ENCODE measurements around the gene KLRC4.
"Not testable (repeated sequence)": the region's sequence is repeated elsewhere in the genome, so short reads cannot be mapped to it uniquely, and the experiment has no call there.

KLRC4 gene

DNA sequence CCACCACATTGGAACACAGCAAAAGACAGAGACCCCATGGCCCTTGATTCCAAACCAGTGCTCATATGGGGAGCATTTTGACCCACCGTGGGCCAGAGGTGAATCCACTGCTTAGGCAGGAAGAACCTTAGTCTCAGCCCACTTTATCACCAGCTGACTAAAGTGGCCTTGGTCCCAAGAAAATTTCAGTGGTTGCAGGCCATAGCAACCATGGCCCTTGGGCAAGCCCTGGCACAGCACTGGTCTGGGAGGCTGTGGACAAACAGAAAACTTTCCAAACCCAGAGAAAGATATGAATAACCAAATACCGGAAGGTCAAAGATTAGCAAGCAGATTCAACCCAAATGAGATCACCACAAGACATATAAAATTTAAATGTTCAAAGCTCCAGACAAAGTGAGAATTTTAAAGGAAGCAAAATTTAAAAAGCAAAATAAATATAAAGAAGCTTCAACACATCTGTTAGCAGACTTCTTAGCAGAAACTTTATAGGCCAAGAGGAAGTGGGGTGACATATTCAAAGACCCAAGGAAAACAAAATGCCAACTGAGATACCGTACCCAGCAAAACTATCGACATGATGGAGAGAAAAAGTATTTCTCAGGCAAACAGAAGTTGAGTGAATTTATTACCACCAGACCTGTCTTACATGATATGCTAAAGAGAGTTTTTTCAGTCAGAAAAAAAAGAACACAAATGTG is 27.5 kb downstream of the KLRC4 start:
- Histone ChIP-seq H3K36me3 (replicated peaks) (no peaks in the 10 kb centered on the region), H3K4me3 (ENCODE audit: low read depth, low read length) (no peak overlapping the region), H3K27me3 (replicated peaks) (no peaks in the 10 kb centered on the region), H3K27ac (no peak overlapping the region)
- TF ChIP-seq, protein P1, sequence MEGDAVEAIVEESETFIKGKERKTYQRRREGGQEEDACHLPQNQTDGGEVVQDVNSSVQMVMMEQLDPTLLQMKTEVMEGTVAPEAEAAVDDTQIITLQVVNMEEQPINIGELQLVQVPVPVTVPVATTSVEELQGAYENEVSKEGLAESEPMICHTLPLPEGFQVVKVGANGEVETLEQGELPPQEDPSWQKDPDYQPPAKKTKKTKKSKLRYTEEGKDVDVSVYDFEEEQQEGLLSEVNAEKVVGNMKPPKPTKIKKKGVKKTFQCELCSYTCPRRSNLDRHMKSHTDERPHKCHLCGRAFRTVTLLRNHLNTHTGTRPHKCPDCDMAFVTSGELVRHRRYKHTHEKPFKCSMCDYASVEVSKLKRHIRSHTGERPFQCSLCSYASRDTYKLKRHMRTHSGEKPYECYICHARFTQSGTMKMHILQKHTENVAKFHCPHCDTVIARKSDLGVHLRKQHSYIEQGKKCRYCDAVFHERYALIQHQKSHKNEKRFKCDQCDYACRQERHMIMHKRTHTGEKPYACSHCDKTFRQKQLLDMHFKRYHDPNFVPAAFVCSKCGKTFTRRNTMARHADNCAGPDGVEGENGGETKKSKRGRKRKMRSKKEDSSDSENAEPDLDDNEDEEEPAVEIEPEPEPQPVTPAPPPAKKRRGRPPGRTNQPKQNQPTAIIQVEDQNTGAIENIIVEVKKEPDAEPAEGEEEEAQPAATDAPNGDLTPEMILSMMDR (IDR thresholded peaks at IDR 0.05; ENCODE audit: low read depth, low read length, missing control alignments): no peak
- in situ Hi-C loops (cut with HindIII; ENCODE audit: low pct_ligation_motif_present, low sequenced_read_pairs): no loop called here
- no peak for DNase-seq

DNA sequence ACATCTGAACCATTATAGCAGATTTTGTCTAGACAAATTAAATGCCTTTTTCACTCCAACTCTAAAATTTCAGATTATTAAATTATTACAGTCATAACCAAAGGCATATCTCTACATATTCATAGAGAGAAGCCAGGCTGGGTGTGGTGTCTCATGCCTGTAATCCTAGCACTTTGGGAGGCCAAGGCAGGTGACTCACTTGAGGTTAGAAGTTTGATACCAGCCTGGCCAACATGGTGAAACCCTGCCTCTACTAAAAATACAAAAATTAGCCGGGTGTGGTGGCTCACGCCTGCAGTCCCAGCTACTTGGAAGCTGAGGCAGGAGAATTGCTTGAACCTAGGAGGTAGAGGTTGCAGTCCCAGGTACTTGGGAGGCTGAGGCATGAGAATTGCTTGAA is 30.8 kb downstream of the KLRC4 start:
- H3K27ac ChIP-seq; H3K4me3 ChIP-seq (ENCODE audit: low read depth, low read length); H3K36me3 ChIP-seq (replicated peaks); in situ Hi-C loops (cut with HindIII; ENCODE audit: low pct_ligation_motif_present, low sequenced_read_pairs); DNase-seq; H3K27me3 ChIP-seq (replicated peaks): not testable (repeated sequence)

DNA sequence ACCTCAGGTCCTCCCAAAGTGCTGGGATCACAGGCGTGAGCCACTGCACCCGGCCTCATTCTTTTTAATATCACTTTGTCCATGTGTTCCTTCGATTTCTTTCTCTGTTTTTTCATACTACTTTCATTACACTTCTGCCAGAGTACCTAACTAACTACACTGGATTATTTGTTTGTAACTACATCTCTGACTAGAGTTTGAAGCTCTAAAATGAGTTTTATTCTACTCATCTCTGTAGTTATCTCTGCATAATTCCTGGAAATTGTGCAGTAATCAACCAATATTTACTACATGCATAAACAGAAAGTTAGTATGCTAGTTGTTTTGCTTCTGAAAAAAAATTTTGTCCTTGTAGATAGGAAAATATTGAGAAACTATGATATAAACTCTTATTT is 34.9 kb downstream of the KLRC4 start:
- TF ChIP-seq, protein P1 (IDR thresholded peaks at IDR 0.05; ENCODE audit: low read depth, low read length, missing control alignments): no peak
- no peak overlapping the region for H3K4me3 ChIP-seq (ENCODE audit: low read depth, low read length)
- in situ Hi-C loops (cut with HindIII; ENCODE audit: low pct_ligation_motif_present, low sequenced_read_pairs): no loop called here
- no peak overlapping the region for H3K27ac ChIP-seq
- H3K27me3 ChIP-seq (replicated peaks): no peaks in the 10 kb centered on the region
- DNase-seq: no peak
- H3K36me3 ChIP-seq (replicated peaks): no peaks in the 10 kb centered on the region

GRCh38 chr12:10372559-10372958 is 37.0 kb downstream of the KLRC4 start:
- no peaks in the 10 kb centered on the region for H3K27me3 ChIP-seq (replicated peaks)
- no peaks in the 10 kb centered on the region for H3K36me3 ChIP-seq (replicated peaks)
- in situ Hi-C loops (cut with HindIII; ENCODE audit: low pct_ligation_motif_present, low sequenced_read_pairs): no loop called here
- H3K27ac ChIP-seq: no peak overlapping the region
- TF ChIP-seq, protein P1 (IDR thresholded peaks at IDR 0.05; ENCODE audit: low read depth, low read length, missing control alignments): no peak
- DNase-seq: no peak
- H3K4me3 ChIP-seq (ENCODE audit: low read depth, low read length): no peak overlapping the region

DNA sequence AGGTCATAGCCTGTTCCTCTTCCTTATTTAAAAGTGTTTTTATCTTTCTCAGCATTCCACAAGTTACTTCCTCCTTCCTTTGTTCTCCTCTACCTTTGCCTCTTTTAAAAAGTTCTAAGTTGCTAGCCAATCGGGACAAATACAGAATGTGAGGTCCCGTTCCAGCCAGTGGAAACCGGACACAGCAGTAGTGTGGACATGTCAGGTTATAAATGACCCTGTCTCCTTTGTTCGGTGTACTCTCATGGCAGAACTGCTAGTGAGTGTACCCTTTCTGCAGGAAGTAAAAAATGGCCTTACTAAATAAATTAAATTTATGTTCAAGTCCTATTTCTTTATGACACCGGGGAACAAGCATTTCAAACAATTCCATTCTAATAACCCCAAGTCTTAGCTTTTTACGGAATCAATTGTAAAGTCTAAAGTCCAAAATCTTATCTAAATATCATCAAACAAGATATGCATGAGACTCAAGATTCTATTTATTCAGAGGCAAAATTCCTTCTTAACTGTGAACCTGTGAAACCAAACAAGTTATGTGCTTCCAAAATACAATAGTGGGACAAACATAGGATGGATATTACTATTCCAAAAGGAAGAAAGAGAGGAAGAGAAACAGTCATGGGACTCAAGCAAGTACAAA is 37.5 kb downstream of the KLRC4 start:
- H3K4me3 ChIP-seq (ENCODE audit: low read depth, low read length); H3K36me3 ChIP-seq (replicated peaks); H3K27me3 ChIP-seq (replicated peaks); H3K27ac ChIP-seq; in situ Hi-C loops (cut with HindIII; ENCODE audit: low pct_ligation_motif_present, low sequenced_read_pairs); DNase-seq: not testable (repeated sequence)

DNA sequence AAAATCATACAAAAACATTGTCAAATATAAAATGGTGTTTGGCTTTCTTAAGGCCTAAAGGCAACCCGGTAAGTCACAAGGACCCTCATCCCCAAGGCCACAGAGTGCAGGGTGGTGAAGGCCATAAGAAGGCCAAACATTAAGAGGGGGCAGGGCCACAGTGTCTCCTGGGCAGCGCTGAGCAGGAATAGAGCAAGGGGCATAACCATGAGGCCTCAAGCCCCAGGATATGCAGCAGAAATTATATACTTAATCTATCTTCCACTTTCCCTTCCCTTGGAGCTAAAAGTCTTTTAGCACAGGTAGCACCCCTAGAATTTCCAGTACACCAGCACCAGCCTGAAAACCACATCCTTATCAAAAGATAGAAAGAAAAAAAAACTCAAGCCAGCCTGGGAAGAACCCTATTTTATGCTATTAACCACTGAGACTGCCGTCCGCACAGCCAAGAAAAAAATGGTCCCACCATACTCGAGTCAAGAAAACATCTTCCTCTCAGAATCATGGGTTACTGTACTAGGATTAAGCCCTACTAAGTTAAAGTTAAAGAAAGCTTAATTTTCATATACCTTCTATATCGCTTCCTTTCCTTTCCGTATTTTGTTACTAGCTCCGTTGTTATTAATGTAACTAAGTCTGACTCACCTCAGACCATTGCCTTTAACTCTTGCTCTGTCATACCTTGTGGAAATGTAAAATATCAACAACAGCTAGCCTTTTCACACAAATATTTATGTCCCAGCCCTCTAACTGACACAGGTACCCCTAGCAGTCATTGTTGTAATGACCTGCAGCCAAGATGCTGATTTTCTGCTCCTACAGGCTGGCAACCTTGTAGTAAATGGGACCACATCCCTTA is 39.8 kb downstream of the KLRC4 start:
- no peaks in the 10 kb centered on the region for H3K27me3 ChIP-seq (replicated peaks)
- no peak overlapping the region for H3K27ac ChIP-seq
- TF ChIP-seq, protein P1 (IDR thresholded peaks at IDR 0.05; ENCODE audit: low read depth, low read length, missing control alignments): no peak
- no peak overlapping the region for H3K4me3 ChIP-seq (ENCODE audit: low read depth, low read length)
- no peak for DNase-seq
- in situ Hi-C loops (cut with HindIII; ENCODE audit: low pct_ligation_motif_present, low sequenced_read_pairs): no loop called here
- H3K36me3 ChIP-seq (replicated peaks): no peaks in the 10 kb centered on the region
